ENCODE results near the gene ATIC.

ATIC gene

DNA sequence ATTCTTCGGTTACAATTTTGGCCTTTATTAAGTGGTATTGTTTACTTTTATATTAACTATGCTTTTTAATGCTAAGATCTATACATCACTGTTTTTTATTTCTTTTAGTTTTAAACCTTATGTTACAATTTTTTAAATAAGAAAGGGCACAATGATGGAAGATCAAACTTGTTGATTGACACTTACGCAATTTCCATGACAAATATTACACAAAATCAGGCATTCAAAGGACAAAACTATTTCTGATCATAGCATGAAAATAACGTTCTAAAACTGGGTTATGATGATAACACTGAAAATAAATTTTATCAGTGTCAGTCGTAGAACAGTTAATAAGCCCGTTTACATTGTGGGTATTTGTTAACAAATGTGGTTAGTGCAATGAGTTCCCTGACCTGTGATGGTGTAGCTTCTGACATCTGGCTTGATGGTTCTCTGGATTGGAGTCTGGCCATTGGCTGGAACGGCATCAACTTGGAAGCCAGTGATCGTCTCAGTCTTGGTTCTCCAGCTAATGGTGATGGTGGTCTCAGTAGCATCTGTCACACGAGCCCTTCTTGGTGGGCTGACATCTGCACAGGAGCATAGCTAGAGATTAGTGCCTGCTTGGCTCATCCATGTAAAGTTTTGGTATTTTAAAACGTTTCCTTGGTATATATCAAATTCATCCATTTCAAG lies 64.4 kb downstream of the ATIC start:
- no peak for DNase-seq (ENCODE audit: low spot score)

DNA sequence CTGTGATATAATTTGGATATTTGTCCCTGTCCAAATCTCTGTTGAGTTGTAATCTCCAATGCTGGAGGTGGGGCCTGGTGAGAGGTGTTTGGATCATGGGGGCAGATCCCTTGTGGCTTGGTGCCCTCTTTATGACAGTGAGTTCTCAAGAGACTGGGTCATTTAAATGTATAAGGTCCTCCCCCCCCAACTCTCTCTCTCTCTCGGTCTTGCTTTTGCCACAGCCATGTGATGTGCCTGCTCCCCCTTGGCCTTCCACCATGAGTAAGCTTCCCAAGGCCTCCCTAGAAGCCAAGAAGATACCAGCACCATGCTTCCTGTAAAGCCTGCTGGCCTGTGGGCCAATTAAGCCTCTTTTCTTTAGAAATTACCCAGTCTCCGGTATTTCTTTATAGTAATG lies 65.4 kb downstream of the ATIC start:
- DNase-seq (ENCODE audit: low spot score): no peak

DNA sequence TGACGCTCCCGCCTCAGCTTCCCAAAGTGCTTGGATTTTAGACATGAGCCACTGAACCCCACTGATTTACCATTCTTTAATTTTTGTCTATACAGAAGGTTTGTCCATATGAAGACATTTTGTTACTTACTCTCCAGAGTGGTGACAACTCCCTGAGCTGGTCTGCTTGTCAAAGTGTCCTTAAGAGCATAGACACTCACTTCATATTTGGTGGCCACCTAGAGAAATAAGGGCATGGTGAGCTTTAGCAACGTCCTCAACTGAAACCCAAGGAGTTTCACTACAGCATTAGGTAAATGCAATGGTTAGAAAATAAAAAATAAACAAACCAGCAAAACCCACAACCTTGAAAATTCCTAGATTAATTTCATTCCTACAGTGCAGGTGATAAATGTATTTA lies 66.2 kb downstream of the ATIC start:
- no peak for DNase-seq (ENCODE audit: low spot score)

DNA sequence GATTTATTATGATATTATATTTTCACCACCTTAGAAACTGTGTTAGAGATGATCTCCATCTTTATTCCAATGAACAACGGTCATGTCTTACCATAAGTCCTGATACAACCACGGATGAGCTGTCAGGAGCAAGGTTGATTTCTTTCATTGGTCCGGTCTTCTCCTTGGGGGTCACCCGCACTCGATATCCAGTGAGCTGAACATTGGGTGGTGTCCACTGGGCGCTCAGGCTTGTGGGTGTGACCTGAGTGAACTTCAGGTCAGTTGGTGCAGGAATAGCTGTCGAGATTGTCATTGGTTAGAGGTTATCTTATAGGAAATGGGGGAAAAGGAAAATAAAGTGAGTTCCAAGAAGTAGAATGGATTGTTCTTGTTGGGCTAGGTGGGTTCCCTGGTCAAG lies 67.2 kb downstream of the ATIC start:
- DNase-seq (ENCODE audit: low spot score): no peak

DNA sequence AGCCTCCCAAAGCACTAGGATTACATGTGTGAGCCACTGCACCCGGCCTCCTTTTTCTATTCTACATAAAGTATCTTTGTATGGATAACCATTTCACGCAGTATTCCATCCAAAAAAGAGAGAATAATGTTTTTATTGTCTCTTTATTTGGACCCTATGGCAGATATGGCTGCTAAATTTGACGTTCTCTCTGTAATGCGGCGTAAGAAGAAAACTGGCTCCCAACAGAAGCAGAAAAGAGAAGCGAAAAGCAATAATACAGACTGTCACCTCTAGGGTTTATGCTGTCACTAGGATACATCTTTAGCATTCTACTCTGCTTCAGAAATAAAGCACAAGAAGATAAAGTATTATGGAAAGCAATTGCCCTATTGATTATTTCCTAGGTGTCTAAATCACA lies 68.1 kb downstream of the ATIC start:
- DNase-seq (ENCODE audit: low spot score): no peak

DNA sequence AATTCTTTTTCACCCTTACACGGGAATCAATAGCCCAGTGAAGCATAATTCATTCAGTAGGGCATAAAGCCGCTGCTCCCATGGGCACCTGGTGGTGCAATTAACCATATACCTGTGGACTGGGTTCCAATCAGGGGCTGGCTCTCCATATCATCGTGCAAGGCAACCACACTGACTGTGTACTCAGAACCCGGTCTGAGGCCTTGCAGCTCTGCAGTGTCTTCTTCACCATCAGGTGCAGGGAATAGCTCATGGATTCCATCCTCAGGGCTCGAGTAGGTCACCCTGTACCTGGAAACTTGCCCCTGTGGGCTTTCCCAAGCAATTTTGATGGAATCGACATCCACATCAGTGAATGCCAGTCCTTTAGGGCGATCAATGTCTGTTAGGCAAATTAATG lies 68.8 kb downstream of the ATIC start:
- no peak for DNase-seq (ENCODE audit: low spot score)

DNA sequence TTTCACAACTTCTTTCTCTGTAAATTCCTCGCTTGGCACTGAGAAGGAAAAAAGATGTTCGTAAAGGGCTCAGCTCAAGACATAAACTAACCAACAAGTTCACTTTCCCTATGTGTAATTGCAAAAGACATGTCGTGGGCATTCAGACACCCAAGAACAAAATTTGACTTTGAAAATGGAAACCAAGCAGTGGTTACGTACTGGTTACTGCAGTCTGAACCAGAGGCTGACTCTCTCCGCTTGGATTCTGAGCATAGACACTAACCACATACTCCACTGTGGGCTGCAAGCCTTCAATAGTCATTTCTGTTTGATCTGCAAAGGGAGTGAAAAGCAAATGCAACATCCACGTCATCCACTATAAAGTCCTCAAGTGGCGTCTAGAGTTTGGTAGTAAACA lies 70.2 kb downstream of the ATIC start:
- DNase-seq (ENCODE audit: low spot score): no peak

DNA sequence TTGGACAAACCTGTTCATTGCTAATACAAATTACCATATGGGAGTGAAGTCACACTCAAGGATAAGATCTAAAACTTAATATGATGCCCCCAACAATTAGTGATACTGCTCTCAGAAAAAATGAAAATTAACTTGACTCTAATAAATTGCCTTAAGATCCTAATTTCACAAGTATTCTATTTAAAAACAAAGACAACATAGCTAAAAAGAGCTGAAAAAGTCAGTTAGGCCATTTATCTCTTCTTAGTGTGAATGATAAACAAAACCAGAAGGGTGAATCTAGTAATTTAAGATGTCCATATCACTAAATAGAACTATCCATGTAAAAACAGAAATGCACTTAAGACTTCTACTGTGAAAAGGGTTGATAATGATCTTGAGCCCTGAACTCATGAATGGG lies 70.6 kb downstream of the ATIC start:
- DNase-seq (ENCODE audit: low spot score): no peak

DNA sequence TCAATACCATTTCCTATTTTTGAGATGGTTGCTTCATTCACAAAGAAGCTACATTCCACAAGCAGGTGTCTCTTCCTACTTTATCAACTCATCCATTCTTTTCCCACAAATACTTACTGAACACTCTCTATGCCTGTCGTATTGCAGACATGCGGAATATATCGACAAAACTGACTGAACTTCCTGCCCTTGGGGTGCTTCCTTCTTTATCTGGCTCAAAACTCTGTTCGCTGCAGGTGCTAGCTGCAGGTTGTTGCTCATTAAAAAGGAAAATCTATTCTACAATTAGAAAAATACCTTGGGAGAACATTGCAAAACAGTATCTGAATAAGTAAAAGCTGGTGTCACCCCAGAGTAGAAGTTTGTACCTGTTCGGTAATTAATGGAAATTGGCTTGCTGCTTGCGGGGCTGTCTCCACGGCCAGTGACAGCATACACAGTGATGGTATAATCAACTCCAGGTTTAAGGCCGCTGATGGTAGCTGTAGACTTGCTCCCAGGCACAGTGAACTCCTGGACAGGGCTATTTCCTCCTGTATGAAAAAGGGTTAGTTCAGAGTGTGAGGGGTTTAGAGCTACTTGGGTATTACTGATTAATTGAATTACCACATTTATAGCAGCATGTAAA lies 71.9 kb downstream of the ATIC start:
- DNase-seq (ENCODE audit: low spot score): no peak

DNA sequence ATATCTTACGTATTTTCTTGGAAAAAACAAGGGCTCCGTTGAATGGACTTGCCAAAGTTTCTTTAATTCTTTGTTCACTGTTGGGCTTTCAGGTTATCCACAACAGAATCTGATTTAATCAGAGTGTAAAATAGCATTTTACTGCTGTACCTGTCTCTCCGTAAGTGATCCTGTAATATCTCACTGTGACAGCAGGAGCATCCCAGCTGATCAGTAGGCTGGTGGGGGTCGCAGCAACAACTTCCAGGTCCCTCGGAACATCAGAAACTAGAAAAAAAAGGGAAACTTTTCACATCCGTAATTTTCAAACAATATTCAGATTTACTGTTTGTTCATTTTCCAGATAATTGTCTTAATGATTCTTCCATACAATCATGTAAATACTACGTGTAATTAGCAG lies 72.9 kb downstream of the ATIC start:
- no peak for DNase-seq (ENCODE audit: low spot score)

DNA sequence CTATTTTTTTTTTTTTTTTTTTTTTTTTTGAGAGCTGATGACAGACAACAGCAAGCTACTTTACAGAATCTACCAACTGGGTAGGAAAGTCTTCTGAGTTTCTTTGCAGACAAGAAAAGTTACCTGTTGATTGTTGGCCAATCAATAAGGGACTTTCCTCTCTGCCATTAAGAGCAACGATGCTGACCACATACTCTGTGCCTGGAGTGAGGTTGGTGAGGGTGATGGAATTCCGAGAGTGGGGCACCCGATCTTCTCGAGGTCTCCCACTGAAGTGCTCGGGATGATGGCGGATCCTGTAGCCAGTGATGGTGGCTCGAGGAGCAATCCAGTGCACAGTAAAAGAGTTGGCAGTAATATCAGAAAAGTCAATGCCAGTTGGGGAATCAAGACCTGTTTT lies 74.7 kb downstream of the ATIC start:
- no peak for DNase-seq (ENCODE audit: low spot score)

DNA sequence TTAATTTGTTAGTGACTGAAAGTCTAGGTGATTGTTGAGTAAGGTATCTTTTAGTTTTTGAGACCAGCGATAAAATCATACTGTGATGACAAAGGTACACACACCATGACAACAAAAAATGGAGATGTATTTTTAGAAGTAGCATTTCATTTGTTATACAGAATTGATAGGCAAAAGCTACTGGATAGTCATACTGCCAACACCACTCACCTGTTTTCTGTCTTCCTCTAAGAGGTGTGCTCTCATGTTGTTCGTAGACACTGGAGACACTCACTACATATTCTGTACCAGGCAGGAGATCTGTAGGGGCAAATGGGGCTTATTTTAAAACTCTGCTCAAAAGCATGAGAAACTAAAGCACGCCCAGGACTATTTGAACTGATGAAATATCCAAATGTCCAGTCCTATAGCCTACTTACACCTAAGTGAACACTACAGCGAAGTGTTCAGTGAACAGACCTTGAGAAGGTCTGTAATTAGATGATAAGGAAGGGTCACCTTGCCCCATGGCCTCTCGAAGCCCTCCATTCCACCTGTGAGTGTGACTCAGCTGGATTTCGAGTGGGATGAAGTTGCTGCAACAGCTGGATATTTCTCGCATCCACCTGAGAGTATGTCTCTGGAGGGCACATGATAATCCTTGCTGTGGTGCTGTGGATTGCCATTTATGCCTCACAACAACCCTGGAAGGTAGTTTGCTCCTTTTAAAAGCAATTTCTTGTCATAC lies 76.3 kb downstream of the ATIC start:
- DNase-seq (ENCODE audit: low spot score): no peak

DNA sequence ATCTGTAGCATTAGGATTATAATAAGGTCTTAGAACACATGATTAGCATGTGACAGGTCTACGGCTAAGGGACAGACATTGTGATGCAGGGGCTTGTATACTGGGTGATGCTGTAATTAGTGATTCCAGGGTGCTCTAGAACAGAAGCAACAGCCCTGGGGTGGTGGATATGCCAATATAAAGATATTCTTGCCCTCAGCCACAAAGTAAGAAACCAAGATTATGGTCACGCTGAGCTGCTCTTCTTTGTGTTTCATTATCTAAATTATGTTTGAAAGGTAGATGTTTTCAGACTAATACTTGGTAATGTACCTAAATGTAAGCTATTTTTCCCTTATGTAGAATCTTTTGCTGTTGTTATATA lies 78.7 kb downstream of the ATIC start:
- DNase-seq (ENCODE audit: low spot score): no peak

DNA sequence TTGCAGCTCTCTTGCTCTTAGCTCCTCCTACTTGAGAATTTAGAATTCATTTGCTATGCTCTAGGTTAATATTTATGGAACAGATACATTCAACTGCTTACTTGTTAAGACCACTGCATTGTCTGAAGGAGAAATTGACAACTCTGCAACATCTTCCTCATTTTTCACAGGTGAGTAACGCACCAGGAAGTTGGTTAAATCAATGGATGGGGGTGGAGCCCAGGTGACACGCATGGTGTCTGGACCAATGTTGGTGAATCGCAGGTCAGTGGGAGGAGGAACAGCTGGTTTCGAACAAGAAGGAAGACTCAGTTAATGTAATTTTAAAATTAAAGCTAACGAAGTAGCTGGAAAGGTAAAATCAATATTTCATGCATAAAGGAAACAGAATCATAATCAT lies 79.7 kb downstream of the ATIC start:
- DNase-seq (ENCODE audit: low spot score): no peak

DNA sequence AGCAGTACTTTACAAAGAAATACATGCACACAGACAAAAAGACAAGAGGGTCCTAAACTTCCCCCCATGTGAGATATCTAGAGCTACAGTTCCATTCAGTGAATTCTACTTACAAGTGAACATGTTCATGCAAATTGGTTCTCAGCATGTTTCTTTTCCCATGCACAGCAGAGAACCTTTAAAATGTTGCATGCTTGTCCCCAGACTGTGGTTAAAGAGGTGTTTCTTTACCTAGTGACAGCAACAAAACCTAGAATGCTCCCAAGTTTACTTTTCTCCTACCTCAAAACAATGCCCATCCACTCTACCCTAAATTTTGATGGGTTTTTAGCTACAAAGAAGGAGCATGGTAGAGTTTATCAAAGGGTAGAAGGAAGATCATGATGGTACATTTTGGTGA lies 80.3 kb downstream of the ATIC start:
- DNase-seq (ENCODE audit: low spot score): no peak

DNA sequence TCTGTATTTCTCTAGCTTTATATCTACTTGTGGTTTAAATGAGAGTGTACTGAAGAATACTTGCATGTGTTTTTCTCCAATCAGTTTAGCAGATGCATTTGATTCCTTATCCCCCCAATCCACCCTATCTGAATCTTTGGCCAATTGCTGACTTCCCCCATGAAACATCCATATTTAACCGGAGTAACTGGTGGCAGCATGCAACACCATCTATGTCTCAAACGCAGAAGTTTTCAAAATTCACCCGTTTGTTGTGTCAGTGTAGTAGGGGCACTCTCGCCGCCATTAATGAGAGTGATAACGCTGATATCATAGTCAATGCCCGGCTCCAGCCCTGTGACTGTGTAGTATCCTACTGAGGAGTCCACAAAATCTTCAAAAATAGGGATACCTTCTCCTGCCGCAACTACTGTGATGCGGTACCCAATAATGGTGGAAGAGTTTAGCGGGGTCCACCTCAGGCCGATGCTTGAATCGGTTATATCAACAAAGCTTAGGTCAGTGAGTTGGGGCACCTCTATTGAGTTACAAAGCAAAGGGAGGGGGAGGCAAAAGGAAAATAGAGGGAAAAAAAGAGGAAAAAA lies 80.9 kb downstream of the ATIC start:
- DNase-seq (ENCODE audit: low spot score): no peak

DNA sequence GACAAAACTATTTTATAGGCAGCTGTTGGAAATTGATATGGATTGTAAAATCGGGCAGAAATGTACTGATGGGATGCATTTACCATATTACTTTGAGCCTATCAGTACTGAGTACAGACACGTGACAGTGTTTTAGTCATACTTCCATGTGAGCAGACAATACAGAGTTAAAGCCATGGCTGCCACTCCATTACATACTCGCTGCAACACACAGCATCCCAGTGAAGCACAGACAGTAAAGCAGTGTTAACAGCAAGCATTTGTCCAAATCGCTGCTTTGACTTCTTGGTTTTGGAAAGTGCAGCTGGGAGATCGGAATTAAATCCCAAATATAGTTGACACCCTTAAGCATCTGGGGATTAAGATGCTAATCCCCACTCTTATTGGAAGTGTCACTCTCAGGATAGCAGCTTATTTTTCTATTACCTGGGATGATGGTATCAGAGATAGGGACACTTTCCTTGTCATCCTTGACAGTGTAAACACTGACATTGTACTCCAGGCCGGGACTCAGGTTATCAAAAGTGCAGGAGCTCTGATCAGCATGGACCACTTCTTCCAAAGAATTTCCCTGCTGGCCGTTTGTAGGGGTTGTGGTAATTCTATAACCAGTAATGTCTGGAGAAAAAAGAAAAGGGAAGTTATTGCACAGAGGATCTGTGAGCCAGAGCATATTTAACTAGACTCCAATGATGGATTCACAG lies 82.4 kb downstream of the ATIC start:
- no peak for DNase-seq (ENCODE audit: low spot score)

DNA sequence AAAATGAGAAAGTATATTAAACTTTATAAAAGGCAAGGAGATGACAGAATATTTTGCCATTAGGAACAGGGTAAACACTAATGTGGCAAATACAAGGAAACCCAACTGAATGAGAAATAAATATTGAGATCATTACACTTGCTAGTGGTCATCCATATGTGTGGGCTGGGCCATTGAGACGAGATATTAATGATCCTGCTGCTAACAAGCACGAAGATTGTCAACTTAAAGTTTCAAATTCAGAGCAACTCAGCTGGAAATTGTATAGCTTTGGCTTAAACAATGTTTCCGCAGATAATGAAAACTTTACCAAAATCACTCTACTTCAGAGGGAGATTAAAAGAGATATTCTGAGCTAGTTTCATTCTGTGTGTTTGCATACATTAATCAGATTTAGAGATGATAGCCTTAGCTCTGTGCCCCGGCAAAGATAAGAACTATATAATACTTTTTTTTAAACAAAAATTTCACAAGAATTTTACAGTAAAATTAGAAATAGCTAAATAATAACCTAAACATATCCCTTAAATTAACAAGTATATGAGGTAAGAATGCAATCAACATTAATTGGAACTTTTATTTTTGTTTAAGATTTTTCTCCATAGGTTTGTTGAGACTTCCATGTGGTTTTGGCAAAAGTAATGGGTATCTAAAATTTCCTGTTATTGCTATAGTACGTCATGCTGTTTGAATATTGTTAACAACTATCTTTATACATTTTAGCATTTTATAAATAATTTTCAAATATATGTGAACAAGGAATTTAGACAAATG lies 84.0 kb downstream of the ATIC start:
- DNase-seq (ENCODE audit: low spot score): no peak

DNA sequence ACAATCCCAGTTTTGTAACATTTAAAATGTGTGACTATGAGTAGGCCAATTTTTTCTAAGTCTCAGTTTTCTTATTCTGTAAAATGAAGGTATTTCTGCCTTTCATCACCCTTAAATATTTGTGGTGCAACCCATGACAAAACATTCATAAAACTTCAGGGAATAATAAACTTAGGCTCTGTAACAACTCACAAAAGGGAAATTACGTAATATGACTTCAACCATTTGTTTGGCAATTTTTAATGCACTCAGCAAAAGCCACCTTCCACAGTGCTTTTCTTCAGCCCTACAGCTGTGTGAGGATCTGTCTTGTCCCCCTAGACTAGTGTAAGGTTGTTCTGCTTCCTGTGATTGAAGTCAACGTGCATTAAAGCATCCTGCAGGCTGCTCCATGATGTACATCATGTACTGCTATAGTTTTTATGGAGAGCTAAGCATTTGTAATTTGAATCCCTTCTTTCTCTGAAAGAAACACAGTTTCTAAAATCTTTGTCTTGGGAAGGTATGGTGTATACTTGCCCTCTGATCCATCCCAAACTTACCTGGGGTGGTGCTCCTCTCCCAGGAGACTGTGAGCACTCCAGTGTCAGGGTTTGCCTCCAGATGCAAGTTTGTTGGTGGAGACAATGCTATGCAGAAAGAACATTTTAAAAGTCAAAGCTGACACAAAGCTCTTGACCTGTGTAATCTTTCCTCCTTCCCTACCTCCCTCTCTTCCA lies 84.9 kb downstream of the ATIC start:
- no peak for DNase-seq (ENCODE audit: low spot score)

DNA sequence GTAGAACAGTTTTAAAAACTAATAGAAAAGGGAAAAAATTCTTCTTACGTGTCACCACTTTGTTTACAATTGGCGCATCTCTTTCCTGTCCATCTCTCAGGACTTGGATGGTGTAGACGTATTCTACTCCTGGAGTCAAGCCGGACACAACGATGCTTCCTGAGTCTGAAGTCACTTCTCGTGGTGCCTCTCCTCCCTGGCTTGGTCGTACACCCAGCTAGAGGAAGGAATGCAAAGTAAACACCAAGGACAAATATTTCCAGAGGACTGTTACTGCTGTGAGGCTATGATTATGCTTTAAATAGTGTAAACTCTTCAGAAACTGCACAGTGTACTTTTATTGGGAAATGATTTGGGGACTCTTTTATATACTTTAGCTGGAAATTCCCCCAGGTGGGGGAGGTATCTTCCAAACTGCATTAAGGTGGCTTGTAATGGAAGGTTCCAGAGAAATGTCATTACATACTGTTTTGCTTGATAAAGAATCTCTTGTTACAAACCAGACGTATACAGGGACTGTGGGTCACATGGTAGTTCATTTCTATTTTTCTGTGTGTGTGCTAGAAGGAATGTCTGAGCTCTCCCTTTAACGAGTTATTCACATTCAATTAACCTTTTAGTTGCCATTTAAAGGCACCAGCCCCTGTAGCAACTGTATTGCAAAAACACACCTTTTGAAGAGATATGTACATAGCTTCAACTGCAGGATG lies 85.9 kb downstream of the ATIC start:
- no peak for DNase-seq (ENCODE audit: low spot score)
